Peyer's patch (tissue), 4 donors: Measurements from ENCODE around the gene IKBKG.
"Not testable (repeated sequence)": the region's sequence is repeated elsewhere in the genome, so short reads cannot be mapped to it uniquely, and the experiment has no call there.

Experiments used
- CTCF ChIP-seq, 6 experiments: fragments of 450-650 bp in 4 of 6; fragments of 200-600 bp in 2 of 6; sonication (generic) in 1 of 6; IDR thresholded peaks; one replicate each; pipeline ENCODE4 v1.5.1; 2017 to 2019; ENCODE audit warnings: antibody characterized with exemption in 6 of 6, mild to moderate bottlenecking in 3 of 6, moderate library complexity in 1 of 6
- POLR2A ChIP-seq, 2 donors: fragments of 450-650 bp; IDR thresholded peaks; one replicate each; pipeline ENCODE4 v1.5.1; 2017; ENCODE audit warnings: antibody characterized with exemption in 2 of 2, mild to moderate bottlenecking in 2 of 2, moderate library complexity in 2 of 2

- not testable (repeated sequence) for TF ChIP-seq POLR2A, CTCF (IDR thresholded peaks at IDR 0.05)
These were observed 35.6 kb downstream of the IKBKG start for GRCh38 chrX:154582994-154583393.
